Measurements from ENCODE around the gene FBN3.
"Not testable (repeated sequence)": the region's sequence is repeated elsewhere in the genome, so short reads cannot be mapped to it uniquely, and the experiment has no call there.

FBN3 gene

GRCh38 chr19:8123683-8124082, 25.7 kb downstream of the FBN3 start:
- DNase-seq (ENCODE audit: insufficient read length, low spot score) (no peak), FAIRE-seq (no peak)

GRCh38 chr19:8120636-8121480, 28.5 kb downstream of the FBN3 start:
- DNase-seq (ENCODE audit: insufficient read length, low spot score) (no peak), FAIRE-seq (no peak)

- DNase-seq (ENCODE audit: insufficient read length, low spot score) (no peak), FAIRE-seq (no peak)
These were observed 31.4 kb downstream of the FBN3 start for GRCh38 chr19:8117991-8118390.

GRCh38 chr19:8116437-8117293, 32.7 kb downstream of the FBN3 start:
- no peak for DNase-seq (ENCODE audit: insufficient read length, low spot score)
- FAIRE-seq: no peak

GRCh38 chr19:8115805-8116396, 33.5 kb downstream of the FBN3 start:
- FAIRE-seq (no peak), DNase-seq (ENCODE audit: insufficient read length, low spot score) (no peak)

GRCh38 chr19:8113017-8113416, 36.4 kb downstream of the FBN3 start:
- DNase-seq (ENCODE audit: insufficient read length, low spot score) (no peak), FAIRE-seq (no peak)

- no peak for FAIRE-seq
- DNase-seq (ENCODE audit: insufficient read length, low spot score): no peak
These were observed 38.0 kb downstream of the FBN3 start for GRCh38 chr19:8111376-8111775.

GRCh38 chr19:8110931-8111330, 38.5 kb downstream of the FBN3 start:
- FAIRE-seq (no peak), DNase-seq (ENCODE audit: insufficient read length, low spot score) (no peak)

GRCh38 chr19:8109890-8110662, 39.3 kb downstream of the FBN3 start:
- DNase-seq (ENCODE audit: insufficient read length, low spot score) (no peak), FAIRE-seq (no peak)

GRCh38 chr19:8109455-8109854, 39.9 kb downstream of the FBN3 start:
- FAIRE-seq (no peak), DNase-seq (ENCODE audit: insufficient read length, low spot score) (no peak)

GRCh38 chr19:8108560-8109445, 40.6 kb downstream of the FBN3 start:
- DNase-seq (ENCODE audit: insufficient read length, low spot score): no peak

GRCh38 chr19:8107301-8107903, 42.0 kb downstream of the FBN3 start:
- no peak for FAIRE-seq

More at GRCh38 chr19:8108560-8109445, 40.6 kb downstream of the FBN3 start:
- no peak for FAIRE-seq

GRCh38 chr19:8105471-8105870, 43.9 kb downstream of the FBN3 start:
- FAIRE-seq: no peak
- no peak for DNase-seq (ENCODE audit: insufficient read length, low spot score)

More at GRCh38 chr19:8107301-8107903, 42.0 kb downstream of the FBN3 start:
- no peak for DNase-seq (ENCODE audit: insufficient read length, low spot score)

GRCh38 chr19:8101910-8102309, 47.5 kb downstream of the FBN3 start:
- not testable (repeated sequence) for DNase-seq (ENCODE audit: insufficient read length, low spot score); FAIRE-seq

- no peak for FAIRE-seq
These were observed 48.1 kb downstream of the FBN3 start for GRCh38 chr19:8101311-8101710.

GRCh38 chr19:8097681-8098567, 51.5 kb downstream of the FBN3 start:
- DNase-seq (ENCODE audit: insufficient read length, low spot score) (no peak), FAIRE-seq (no peak)

More at GRCh38 chr19:8101311-8101710, 48.1 kb downstream of the FBN3 start:
- DNase-seq (ENCODE audit: insufficient read length, low spot score): no peak

GRCh38 chr19:8097198-8097597, 52.2 kb downstream of the FBN3 start:
- DNase-seq (ENCODE audit: insufficient read length, low spot score) (no peak), FAIRE-seq (no peak)

GRCh38 chr19:8096071-8096470, 53.3 kb downstream of the FBN3 start:
- FAIRE-seq: no peak
- DNase-seq (ENCODE audit: insufficient read length, low spot score): no peak

Data from GM19239 (cell line).